Keratinocyte (primary cell): ENCODE data around the gene IGFBP7. TPM values are rescaled to one million over a fixed set of nuclear protein-coding genes. Genes with fewer than 3 reads are reported as not detected.

ENCODE experiments used
- DNase-seq: peaks from one replicate; pipeline ENCODE4 v3.0.0-alpha.2; 2011; ENCODE audit warnings: low read depth, missing footprints, low spot score
- FAIRE-seq: peaks from 2 replicates; lab custom pipeline; 2011; peaks lifted over from hg19 to GRCh38; lab: Jason Lieb, UNC
- H2AFZ ChIP-seq: 2 replicates; pipeline ENCODE4 v1.6.0; 2012; ENCODE audit warnings: low read length, control low read depth, inconsistent platforms; ENCODE audit not compliant: control insufficient read depth
- H3K27ac ChIP-seq: 2 replicates; pipeline ENCODE4 v1.5.1; 2011; ENCODE audit warnings: low read length; ENCODE audit not compliant: control insufficient read depth, insufficient read depth
- H3K27me3 ChIP-seq: 3 replicates; pipeline ENCODE4 v1.6.0; 2011; ENCODE audit warnings: low read length; ENCODE audit not compliant: control insufficient read depth, insufficient read depth; ENCODE audit errors: extremely low read depth
- H3K36me3 ChIP-seq, 2 experiments: 2 replicates in 1 of 2; 3 replicates in 1 of 2; pipeline ENCODE4 v1.5.1; 2011; ENCODE audit warnings: low read length in 2 of 2, mild to moderate bottlenecking in 1 of 2; ENCODE audit not compliant: control insufficient read depth in 2 of 2, insufficient read depth in 2 of 2; ENCODE audit errors: extremely low read depth in 1 of 2
- H3K4me1 ChIP-seq: 3 replicates; pipeline ENCODE4 v1.5.1; 2011; ENCODE audit warnings: low read length; ENCODE audit not compliant: control insufficient read depth, insufficient read depth; ENCODE audit errors: extremely low read depth
- H3K4me2 ChIP-seq: 3 replicates; pipeline ENCODE4 v1.6.0; 2011; ENCODE audit warnings: low read depth, low read length; ENCODE audit not compliant: control insufficient read depth, insufficient read depth; ENCODE audit errors: extremely low read depth
- H3K4me3 ChIP-seq, 3 experiments: fragments of 200-600 bp in 1 of 3; sonication (generic) in 1 of 3; 2 replicates in 2 of 3; 3 replicates in 1 of 3; pipeline ENCODE4 v1.5.1; 2011 to 2016; ENCODE audit warnings: low read length in 3 of 3, mild to moderate bottlenecking in 3 of 3, control low read depth in 2 of 3, inconsistent platforms in 1 of 3, low read depth in 1 of 3, mixed read lengths in 1 of 3, mixed run types in 1 of 3, moderate library complexity in 1 of 3; ENCODE audit not compliant: control insufficient read depth in 2 of 3, insufficient read depth in 2 of 3; ENCODE audit errors: extremely low read depth in 1 of 3
- H3K79me2 ChIP-seq: 2 replicates; pipeline ENCODE4 v1.6.0; 2012; ENCODE audit warnings: low read length; ENCODE audit not compliant: control insufficient read depth, insufficient read depth
- H3K9ac ChIP-seq: 3 replicates; pipeline ENCODE4 v1.6.0; 2011; ENCODE audit warnings: low read length; ENCODE audit not compliant: control insufficient read depth, insufficient read depth; ENCODE audit errors: extremely low read depth
- H3K9me1 ChIP-seq: 3 replicates; pipeline ENCODE4 v1.6.0; 2011; ENCODE audit warnings: low read length; ENCODE audit not compliant: control insufficient read depth, insufficient read depth; ENCODE audit errors: extremely low read depth
- H3K9me3 ChIP-seq: 2 replicates; pipeline ENCODE4 v1.5.1; 2012; ENCODE audit warnings: low read depth, low read length; ENCODE audit not compliant: control insufficient read depth
- H4K20me1 ChIP-seq: 3 replicates; pipeline ENCODE4 v1.6.0; 2011; ENCODE audit warnings: low read length; ENCODE audit not compliant: control insufficient read depth, insufficient read depth; ENCODE audit errors: extremely low read depth
- EZH2 ChIP-seq: IDR thresholded peaks from one replicate; pipeline ENCODE4 v1.6.1; 2012; ENCODE audit warnings: inconsistent platforms, mild to moderate bottlenecking, low read length, moderate library complexity
- dilution Hi-C: fragments of 300-500 bp; cut with MboI; formaldehyde crosslinking; loops from one replicate; pipeline ENCODE4 v1.7.0; 2020; ENCODE audit warnings: low sequenced_read_pairs; ENCODE audit not compliant: extremely low pct_ligation_motif_present
- polyA plus RNA-seq, 5 experiments: library from polyadenylated mRNA; depleted of rRNA in 3 of 5; stranded (reverse) in 3 of 5; stranded (forward) in 1 of 5; unstranded in 1 of 5; fragments of >200 nt; gene quantifications; 1 replicate in 1 of 5; 2 replicates in 3 of 5; 3 replicates in 1 of 5; pipeline versions ENCODE4 v1.2.1 to v1.2.3, GENCODE V29; 2011 to 2012; ENCODE audit warnings: missing spikeins in 2 of 5, low read depth in 1 of 5, low replicate concordance in 1 of 5
- TF ChIP-seq, protein P1 (sequence below), 3 experiments: IDR thresholded peaks in 1 of 3; conservative IDR thresholded peaks in 1 of 3; optimal IDR thresholded peaks in 1 of 3; 2 replicates in 2 of 3; 3 replicates in 1 of 3; pipeline versions ENCODE3 to v1.5.1; 2011; ENCODE audit warnings: low read length in 3 of 3, mild to moderate bottlenecking in 3 of 3, moderate library complexity in 2 of 3, control low read depth in 1 of 3, inconsistent platforms in 1 of 3; ENCODE audit not compliant: insufficient read depth in 2 of 3; ENCODE audit errors: extremely low read depth in 1 of 3

IGFBP7 gene
- polyA plus RNA-seq, 1 donor (not counting 4 experiments of a cell fraction or from before 2014, with no cell fraction given): 413 TPM

- H4K20me1 ChIP-seq: no peaks in the 10 kb centered on the region
- no peak overlapping the region for H3K4me3 ChIP-seq
- H3K79me2 ChIP-seq: no peaks in the 10 kb centered on the region
- H3K9me1 ChIP-seq: no peaks in the 10 kb centered on the region
- H3K27me3 ChIP-seq: no peaks in the 10 kb centered on the region
- H3K9me3 ChIP-seq: no peaks in the 10 kb centered on the region
- H3K36me3 ChIP-seq: no peaks in the 10 kb centered on the region
- H3K9ac ChIP-seq: no peak overlapping the region
- DNase-seq (no peak), FAIRE-seq (no peak)
- H3K4me1 ChIP-seq: peaks cover 14% of the 10 kb centered on the region
- H2AFZ ChIP-seq: no peak overlapping the region
- H3K4me2 ChIP-seq: no peak overlapping the region
- dilution Hi-C loops: no loop called here
- TF ChIP-seq, protein P1, sequence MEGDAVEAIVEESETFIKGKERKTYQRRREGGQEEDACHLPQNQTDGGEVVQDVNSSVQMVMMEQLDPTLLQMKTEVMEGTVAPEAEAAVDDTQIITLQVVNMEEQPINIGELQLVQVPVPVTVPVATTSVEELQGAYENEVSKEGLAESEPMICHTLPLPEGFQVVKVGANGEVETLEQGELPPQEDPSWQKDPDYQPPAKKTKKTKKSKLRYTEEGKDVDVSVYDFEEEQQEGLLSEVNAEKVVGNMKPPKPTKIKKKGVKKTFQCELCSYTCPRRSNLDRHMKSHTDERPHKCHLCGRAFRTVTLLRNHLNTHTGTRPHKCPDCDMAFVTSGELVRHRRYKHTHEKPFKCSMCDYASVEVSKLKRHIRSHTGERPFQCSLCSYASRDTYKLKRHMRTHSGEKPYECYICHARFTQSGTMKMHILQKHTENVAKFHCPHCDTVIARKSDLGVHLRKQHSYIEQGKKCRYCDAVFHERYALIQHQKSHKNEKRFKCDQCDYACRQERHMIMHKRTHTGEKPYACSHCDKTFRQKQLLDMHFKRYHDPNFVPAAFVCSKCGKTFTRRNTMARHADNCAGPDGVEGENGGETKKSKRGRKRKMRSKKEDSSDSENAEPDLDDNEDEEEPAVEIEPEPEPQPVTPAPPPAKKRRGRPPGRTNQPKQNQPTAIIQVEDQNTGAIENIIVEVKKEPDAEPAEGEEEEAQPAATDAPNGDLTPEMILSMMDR (optimal IDR thresholded peaks at IDR 0.05 in 1 of 3, IDR thresholded peaks at IDR 0.05 in 1 of 3, conservative IDR thresholded peaks at IDR 0.05 in 1 of 3; ENCODE audit: extremely low read depth in 1 of 3, insufficient read depth in 2 of 3, low read length in 3 of 3): no peak
- no peak for TF ChIP-seq EZH2
- H3K27ac ChIP-seq: no peak overlapping the region
Observed at GRCh38 chr4:57146444-57146843, 36.3 kb upstream of the IGFBP7 start.

DNA sequence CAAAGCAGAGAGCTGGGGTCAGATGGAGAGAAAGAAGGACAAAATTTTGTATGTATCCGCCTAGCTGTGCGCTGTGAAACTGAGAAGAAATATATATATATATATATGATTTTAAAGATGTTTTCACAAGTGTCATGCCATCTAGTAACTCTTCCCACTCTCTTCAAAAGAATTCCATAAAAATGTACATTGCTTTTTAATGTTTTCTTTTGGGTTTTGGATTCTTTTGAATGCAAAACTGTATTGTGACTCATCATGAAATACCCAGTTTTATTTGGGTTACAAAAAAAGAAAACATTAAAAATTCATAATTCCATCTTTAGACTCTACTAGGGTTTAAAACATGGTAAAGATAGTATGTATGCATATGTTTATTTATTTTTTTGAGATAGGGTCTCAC is 34.3 kb upstream of the IGFBP7 start:
- Histone ChIP-seq H3K4me2 (no peak overlapping the region), H2AFZ (no peak overlapping the region), H3K4me1 (peaks cover 12% of the 10 kb centered on the region), H3K79me2 (no peaks in the 10 kb centered on the region), H3K9me1 (no peaks in the 10 kb centered on the region), H3K9me3 (no peaks in the 10 kb centered on the region), H4K20me1 (no peaks in the 10 kb centered on the region), H3K9ac (no peak overlapping the region), H3K27ac (no peak overlapping the region), H3K36me3 (no peaks in the 10 kb centered on the region), H3K4me3 (no peak overlapping the region), H3K27me3 (no peaks in the 10 kb centered on the region)
- FAIRE-seq (no peak), DNase-seq (no peak)
- TF ChIP-seq EZH2: no peak
- TF ChIP-seq, protein P1 (optimal IDR thresholded peaks at IDR 0.05 in 1 of 3, IDR thresholded peaks at IDR 0.05 in 1 of 3, conservative IDR thresholded peaks at IDR 0.05 in 1 of 3; ENCODE audit: extremely low read depth in 1 of 3, insufficient read depth in 2 of 3, low read length in 3 of 3): no peak
- dilution Hi-C loops: no loop called here
